ENCODE results near the gene RTCA.
"Not testable (repeated sequence)": the region's sequence is repeated elsewhere in the genome, so short reads cannot be mapped to it uniquely, and the experiment has no call there.

Gene RTCA

DNA sequence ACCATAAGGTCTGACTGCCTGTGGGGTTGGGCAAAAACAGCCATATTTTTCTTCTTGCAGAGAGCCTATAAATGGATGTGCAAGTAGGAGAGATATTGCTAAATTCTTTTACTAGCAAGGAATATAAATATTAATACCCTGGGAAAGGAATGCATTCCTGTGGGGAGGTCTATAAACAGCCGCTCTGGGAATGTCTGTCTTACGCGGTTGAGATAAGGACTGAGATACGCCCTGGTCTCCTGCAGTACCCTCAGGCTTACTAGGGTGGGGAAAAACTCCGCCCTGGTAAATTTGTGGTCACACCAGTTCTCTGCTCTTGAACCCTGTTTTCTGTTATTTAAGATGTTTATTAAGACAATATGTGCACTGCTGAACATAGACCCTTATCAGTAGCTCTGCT lies 1.9 kb upstream of the RTCA start:
- not testable (repeated sequence) for DNase-seq

DNA sequence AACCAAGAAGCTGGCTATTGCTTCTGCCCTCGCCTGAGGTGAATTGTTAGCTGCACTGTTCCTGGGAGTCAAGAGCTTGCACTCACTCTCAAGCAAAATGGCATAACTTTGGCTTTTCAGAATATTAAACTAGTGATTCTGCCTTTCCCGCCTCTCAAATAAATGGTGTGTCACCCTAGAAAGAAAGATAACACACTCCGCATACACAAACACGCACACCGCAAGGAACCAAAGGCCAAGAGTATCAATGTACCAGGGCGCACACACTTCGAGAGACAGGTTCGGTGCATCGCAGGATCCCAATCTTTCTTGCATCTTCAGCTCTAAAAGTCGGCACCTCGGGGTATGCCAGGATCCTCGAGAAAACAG lies 470 bp upstream of the RTCA start:
- DNase-seq = no peak

DNA sequence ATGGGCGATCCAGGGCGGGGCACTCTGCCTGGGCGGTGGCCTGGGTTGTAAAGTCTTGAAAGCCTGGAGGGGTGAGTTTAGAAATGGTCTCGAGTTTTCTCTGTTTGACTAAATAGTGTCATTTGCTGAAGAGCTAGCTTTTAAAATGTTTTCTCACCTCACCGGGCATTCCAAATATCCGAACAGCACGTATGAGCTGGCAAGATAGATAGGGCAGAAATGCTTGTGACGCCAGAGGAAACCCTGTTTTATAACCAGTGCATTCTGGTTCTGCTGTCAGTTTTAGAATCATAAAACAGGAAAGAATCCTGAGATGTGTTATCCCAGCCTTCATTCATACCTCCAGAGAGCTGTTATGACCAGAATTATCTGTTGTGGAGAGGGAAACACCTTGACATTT lies 725 bp downstream of the RTCA start:
- DNase-seq = no peak

DNA sequence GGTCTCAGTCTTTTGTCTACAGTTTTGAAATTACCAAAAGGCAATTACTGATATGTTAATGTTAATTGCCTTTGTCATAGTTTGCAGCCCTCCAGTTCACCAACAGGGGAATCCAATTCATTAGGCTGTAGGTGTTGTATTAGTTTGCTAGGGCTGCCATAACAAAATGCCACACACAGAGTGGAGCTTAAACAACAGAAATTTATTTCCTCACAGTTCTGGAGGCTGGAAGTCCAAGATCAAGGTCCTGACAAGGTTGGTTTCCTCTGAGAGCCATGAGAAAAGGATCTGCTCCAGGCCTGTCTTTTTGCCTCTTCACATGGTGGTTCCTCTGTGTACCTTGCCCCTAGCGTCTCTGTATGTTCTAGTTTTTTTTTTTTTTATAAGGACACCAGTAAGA lies 1.3 kb downstream of the RTCA start:
- DNase-seq = no peak

DNA sequence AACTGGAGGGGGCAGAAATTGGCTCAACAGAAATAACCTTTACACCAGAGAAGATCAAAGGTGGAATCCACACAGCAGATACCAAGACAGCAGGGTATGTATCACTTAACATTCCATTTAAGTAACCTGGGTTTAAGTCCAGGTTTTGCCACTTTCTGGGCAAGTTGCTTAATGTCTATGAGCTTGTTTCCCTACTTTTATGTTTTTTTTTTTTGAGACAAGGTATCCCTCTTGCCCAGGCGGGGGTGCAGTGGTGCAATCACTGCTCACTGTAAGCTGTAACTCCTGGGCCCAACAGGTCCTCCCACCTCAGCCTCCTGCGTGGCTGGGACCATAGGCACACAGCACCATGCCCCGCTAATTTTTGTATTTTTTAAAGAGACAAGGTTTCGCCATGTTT lies 2.2 kb downstream of the RTCA start:
- no peak for DNase-seq

DNA sequence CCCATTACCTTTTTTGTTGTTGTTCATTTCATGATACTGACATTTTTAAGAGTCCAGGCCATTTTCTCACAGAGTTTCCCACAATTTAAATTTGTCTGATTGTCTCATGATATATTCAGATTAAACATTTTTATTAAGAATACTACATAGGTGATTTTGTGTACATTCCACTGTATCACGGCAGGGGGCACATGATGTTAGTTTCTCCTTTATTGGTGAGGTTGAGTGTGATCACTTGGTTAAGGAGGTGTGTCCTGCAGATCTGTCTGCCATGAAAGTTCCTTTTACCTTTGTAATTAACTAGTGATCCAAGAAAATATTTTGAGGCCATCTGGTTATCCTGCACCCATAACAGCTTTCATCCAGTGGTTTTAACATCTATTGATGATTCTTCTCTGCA lies 11.8 kb downstream of the RTCA start:
- DNase-seq = no peak

DNA sequence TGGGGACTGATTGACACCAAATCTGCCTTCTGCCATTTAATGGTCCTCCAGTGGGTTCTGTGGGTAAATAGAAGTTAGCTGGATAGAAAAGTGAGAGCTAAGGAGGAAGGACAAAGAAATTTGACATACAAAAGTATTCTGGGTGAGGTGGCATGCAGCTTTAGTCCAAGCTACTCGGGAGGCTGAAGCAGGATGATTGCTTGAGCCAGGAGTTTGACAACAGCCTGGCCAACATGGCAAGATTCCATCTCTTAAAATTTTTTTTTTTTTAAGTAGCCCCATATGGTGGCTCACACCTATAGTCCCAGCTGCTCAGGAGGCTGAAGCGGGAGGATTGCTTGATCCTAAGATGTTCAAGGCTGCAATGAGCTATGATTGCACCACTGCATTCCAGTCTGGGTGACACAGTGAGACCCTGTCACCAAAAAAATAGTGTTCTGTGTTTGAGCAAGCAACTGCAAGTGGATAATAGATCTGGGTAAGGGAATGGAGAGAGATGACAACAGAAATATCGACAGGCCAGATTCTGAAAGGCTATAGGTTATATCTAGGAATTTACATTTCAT lies 13.4 kb downstream of the RTCA start:
- no peak for DNase-seq

DNA sequence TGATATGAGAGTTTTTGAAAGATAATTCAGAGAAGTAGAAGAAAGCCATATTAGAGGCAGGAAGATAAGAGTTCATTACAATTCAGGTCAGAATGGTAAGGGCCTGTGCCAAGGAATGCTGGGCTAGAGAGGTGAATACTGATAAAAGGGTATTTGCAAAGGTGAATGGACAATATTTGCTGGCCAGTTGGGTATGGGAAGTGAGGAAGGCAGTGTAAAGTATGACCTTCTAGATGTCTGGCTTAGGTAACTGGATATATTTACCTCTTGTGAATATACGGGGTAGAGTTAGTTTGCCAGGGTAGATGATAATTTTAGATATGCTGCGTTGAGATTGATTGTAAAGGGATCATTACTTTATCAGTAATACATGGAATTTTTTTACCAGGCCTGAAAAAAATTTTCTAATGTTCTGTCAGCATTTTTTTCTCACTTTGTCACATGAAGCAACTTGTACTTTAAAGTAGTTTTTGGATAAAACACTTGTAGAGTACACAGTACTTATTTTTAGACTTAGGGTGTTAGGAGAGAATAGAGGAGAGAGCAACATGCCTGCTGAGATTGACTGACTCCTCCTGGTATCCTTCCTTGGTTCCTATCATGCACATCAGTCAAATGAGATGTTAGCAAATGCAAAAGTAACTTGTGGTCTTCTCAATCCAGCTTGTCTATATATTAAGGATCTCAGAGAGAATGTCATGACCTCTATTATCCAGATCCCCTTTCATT lies 14.1 kb downstream of the RTCA start:
- no peak for DNase-seq

DNA sequence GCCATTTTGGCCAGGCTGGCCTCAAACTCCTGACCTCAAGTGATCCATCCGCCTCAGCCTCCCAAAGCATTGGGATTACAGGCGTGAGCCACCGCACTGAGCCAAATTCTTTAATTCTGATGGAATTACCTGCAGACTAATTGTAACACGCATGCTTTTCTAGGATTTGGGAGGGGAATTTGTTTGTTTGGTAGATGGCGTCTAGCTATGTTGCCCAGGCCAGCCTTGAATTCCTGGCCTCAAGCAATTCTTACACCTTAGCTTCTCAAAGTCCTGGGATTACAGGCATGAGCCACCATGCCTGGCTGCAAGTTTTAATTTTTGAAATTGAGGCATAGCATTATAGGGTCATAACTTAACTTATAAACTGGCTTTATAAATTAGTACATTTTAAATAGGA lies 18.6 kb downstream of the RTCA start:
- DNase-seq = no peak

DNA sequence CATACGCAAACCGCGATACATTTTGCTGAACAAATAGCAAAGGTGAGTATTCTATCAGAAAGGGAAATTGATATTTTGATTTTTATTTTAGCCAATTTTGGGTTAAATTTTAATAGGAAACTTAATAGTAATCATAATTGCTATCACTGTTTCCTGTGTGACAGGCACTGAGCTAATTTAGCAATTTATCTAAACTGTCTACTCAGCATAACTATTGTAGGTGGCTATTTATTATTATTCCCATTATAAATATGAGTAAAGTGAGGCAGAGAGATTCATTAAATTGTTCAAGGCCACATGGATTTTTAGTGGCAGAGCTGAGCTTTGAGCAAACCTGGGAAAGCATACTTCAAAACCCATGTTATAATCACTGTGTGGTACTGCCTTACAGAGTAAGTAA lies 21.1 kb downstream of the RTCA start:
- DNase-seq = no peak

DNA sequence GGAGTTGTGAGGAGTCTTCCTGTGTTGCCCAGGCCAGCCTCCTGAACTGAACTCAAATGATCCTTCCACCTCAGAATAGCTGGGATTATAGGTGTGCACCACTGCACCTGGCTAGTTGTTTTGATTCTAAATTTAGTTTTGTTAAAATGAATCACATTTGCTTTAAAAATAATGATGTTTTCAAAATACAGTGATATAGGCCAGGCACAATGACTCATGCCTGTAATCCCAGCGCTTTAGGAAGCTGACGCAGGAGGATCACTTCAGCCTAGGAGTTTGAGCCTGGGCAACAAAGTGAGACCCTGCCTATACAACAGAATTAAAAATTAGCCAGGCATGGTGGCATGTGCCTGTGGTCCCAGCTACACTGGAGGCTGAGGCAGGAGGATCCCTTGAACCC lies 24.3 kb downstream of the RTCA start:
- DNase-seq = no peak

DNA sequence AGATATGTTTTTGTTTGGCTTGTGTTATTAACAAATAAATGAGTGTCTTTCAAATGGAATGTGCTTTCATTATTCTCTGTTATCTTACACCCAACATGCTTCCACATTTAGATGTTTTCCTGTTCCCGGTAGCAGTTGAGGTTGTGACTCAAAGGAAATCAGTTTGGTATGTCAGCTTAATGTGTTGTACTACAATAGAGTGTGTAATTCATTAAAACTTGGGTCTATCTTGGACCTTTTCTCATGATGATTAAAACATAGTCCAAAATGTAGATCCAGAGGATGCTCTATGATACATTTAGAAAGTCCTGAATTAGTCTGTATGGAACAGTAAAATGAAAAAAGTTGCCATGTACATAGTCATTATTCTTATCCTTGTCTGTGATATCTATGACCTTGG lies 26.7 kb downstream of the RTCA start:
- DNase-seq = no peak

DNA sequence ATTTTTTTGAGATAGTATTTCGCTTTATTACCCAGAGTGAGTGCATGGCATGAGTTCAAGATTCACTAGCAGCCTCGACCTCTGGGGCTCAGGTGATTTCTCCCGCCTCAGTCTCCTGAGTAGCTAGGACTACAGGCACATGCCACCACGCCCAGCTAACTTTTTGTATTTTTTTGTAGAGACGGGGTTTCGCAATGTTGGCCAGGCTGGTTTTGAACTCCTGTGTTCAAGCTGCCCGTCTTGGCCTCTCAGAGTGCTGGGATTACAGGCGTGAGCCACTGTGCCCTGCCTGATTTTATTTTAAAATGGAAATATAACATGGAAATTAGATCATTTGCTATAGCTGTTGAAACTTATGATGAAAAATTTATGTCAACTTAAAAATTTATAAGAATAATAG lies 30.1 kb downstream of the RTCA start:
- no peak for DNase-seq

DNA sequence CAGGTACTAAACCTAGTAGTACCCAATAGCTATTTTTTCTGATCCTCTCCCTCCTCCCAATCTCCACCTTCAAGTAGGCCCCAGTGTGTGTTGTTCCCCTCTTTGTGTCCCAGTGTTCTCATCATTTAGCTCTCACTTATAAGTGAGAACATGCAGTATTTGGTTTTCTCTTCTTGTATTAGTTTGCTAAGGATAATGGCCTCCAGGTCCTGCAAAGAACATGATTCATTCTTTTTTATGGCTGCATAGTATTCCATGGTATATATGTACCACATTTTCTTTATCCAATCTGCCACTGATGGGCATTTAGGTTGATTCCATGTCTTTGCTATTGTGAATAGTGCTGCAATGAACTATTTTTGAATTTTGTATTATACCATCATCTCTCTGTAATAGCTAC lies 31.0 kb downstream of the RTCA start:
- DNase-seq = not testable (repeated sequence)

DNA sequence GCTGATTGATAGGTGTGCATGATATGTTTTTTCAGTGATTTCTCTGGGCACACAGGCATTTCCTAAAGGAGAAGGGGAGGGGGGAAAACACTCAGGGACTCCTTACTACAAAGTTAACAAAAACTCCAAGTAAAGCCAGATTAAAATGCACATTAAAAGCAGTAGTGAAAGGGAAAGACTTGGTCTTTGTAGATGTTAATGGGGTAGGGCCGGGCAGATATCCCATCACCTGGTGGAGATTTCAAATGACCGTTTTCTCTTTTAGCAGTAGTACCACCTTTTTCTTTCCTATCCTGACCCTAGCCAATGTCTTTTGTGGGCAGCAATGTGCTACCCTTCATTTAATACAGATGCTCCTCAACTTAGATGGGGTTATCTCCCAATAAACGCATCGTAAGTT lies 32.5 kb downstream of the RTCA start:
- no peak for DNase-seq

DNA sequence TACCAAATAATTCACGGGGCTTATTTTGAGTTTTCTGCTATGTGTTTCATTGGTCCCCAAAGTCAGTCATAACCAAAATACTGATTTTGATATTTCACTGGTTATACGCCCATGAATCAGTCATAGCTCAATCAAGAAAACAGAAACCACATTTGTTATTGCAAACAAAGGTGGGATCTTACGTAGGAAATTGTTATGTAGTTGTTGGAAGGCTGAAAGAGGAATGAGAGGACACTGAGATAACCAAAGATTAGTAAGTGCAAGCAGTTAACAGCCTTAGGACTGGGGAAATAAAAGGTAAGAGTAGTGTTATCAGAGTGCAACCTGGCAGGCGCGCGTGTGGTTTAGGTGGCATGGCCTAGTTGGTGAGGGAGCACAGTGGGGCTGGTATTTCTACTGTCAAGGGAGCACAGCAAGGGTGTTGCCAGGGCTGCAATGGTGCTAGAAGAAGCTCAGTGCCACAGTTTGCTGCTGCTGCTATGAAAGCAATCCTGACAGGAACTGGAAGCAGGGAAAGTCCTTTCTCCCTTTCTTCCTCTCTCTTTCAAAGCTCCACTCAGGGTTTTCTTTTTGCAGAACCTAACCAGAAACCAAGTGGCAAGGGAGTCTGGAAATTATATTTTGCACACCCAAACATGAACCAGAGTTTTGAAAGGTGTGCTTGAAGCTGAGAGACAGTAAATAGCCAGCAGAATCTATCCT lies 33.7 kb downstream of the RTCA start:
- DNase-seq = no peak

DNA sequence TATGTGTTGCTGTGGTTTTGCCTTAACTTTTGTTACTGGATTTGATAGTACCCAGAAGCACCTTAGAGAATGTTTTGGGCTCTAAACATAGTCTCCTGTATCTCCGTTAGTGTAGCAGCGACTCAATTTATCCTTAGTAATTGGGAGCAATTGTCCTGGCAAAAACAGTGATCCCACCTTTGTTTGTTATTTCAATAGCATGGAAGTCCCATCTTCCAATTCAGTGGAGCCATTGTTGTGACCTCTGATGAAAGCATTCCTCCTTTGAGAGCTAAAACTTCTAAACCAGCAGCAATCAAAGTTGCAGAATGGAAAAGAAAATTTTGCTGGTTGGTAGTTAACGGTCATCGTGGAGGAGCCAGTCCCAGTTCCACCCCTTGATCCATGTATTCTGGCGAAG lies 34.7 kb downstream of the RTCA start:
- DNase-seq = no peak

DNA sequence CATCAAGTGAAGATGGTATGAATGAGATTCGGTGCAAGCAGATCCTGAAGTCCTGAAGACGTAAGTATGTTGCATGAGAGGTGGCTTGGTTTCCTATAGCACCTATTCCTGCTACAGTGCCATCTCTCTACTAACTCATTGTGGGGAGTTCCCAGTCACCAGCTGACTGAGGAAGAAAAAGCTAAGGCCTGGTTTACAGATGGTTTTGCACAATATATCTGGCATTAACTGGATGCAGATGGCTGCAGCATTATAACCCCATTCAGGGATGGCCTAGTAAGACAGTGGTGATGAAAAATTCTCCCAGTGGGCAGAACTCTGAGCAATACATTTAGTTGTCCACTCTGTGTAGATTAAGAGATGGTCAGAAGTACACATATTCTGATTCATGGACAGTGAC lies 36.7 kb downstream of the RTCA start:
- no peak for DNase-seq

DNA sequence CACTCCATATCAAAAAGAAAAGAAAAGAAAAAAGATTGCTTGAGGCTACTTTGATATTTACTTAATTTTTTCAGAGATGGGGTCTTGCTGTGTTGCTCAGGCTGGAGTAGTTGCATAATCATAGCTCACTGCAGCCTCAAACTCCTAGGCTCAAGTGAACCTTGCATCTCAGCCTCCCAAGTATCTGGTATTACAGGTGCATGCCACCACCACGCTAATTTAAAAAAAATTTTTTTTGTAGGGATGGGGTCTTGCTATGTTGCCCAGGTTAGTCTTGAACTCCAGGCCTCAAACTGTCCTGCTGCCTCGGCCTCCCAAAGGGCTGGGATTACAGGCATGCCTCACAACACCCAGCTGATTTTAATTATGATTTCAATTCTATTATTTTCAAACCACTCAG lies 38.2 kb downstream of the RTCA start:
- DNase-seq = no peak

DNA sequence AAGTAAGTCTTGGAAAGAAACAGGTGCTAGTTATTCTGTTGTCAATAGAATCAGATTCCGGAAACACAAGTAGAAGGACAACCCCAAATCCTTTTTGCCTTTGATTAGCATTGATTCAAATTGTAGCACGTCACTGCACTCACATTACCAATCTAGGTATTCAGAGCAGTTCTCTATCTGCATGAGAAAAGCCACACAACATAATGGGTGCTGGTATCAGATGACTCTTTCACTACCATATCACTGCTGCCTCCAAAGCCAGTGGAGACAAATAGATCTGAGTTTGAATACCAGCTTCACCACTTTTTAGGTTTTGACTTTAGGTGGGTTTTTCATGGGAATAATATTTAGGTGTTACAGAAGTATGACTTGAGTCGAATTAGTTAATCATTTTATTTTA lies 38.9 kb downstream of the RTCA start:
- DNase-seq = no peak

DNA sequence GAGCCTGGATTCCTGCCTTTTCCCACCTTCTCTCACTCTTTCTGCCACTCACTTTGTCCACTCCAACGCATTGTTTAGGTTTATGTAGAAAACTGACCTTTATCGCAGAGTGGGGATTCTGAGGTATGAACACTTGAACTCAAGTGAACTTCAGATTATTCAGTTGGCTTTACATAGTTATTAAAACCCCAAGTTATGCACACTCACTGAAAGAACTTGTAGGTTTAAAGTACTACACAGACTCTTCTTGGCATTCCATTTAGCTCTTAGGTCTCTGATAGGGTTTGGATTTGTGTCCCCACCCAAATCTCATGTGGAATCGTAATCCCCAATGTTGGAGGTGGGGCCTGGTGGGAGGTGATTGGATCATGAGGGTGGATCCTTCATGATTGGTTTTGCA lies 39.9 kb downstream of the RTCA start:
- no peak for DNase-seq

DNA sequence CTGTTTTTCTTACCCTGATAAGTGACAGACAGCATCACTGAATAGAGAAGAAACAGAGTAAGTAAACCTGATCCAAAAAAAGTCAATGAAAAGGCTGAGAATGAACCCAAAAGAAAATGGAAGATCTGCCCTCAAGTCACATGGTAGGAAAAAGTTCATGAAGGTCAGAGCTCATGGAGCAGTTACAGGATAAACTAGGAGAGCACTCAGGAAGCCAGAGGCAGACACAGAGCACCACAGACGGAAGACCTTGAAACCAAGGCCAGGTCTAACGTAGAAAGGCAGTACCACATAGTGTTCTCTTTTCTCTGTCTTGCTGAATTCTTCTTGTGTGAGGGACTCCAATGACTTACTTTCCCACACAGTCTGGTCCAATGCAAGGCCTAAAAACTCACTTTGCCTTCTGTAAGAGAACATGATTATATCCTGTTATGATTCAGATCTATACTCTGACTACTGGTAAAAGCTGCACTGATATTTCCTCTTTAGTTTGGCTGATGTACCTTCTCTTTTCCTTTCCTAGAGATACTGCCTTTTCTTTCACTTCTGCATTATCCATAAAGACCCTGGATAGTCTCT lies 40.8 kb downstream of the RTCA start:
- no peak for DNase-seq

DNA sequence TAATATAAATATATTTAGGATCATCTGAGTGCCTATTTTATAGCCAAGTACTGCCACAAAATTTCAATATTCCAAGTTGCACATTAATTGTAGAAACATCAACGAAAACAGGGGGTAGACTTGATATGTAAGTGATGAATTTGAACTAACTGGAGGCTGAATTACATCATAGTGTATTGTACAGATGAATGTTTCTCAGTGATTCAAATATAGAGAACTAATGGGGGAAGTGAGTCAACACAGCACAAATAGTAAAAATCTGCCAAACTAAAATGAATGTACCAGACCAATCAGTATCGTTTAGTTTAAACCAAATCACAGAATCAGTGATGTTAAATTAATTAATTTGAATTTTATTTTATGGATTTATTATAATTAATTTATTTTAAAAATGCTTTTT lies 42.8 kb downstream of the RTCA start:
- no peak for DNase-seq

DNA sequence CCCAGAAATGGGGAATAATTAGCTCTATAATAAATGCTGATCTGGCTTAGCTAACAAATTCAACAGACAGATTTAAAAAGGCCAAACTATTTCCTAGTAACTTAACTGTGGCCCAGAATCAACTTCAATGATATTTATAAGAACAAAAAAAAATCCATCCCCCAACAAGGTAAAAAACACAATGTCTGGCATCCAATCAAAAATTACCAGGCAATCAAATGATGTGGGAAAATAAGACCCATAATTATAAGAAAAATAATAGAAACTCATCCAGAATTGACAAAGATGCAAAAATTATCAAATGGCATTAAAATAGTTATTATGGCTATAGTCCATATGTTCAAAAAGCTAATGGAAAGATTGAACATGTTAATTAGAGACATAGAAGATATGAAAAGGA lies 43.8 kb downstream of the RTCA start:
- DNase-seq = no peak

Data from NCI-H345 (cell line).